B cell (primary cell): ENCODE measurements around the gene KLHL22. TPM values are rescaled to one million over a fixed set of nuclear protein-coding genes. Genes with fewer than 3 reads are reported as not detected.

Experiments
- ATAC-seq: fragments of 200-7000 bp; cut with Tn5 transposase; one replicate; pipeline ENCODE4 v1.10.0; 2021; ENCODE audit warnings: low read depth, mild to moderate bottlenecking, moderate number of reproducible peaks, moderate library complexity
- CTCF ChIA-PET: fragments of 350-600 bp; sonication (Branson Sonifier 250); formaldehyde crosslinking; loops from one replicate; lab custom pipeline; 2021; ENCODE audit warnings: antibody characterized with exemption, inconsistent platforms; lab: Charles Lee
- POLR2A ChIA-PET: fragments of 350-600 bp; sonication (Branson Sonifier 250); formaldehyde crosslinking; loops from one replicate; lab custom pipeline; 2021; ENCODE audit warnings: antibody characterized with exemption; lab: Charles Lee
- DNase-seq: peaks from one replicate; pipeline ENCODE4 v3.0.0; 2013
- H2AFZ ChIP-seq: 2 replicates; pipeline ENCODE4 v1.6.1; 2012; ENCODE audit warnings: mild to moderate bottlenecking, low read depth, low read length; ENCODE audit not compliant: insufficient read depth, poor library complexity, severe bottlenecking
- H3K27ac ChIP-seq, 2 donors: 1 replicate in 1 of 2; 2 replicates in 1 of 2; pipeline ENCODE4 v1.5.1; 2012 to 2013; ENCODE audit warnings: low read length in 2 of 2, mild to moderate bottlenecking in 2 of 2, moderate library complexity in 1 of 2
- H3K27me3 ChIP-seq, 4 experiments: fragments of 200-600 bp in 1 of 4; sonication (generic) in 1 of 4; replicated peaks in 1 of 4; 1 replicate in 2 of 4; 2 replicates in 2 of 4; pipeline versions ENCODE4 v1.6.1 to v1.7.0; 2013 to 2016; ENCODE audit warnings: low read length in 3 of 4, mild to moderate bottlenecking in 2 of 4, mixed read lengths in 1 of 4, moderate library complexity in 1 of 4; ENCODE audit not compliant: insufficient read depth in 4 of 4, control insufficient read depth in 3 of 4; ENCODE audit errors: control extremely low read depth in 1 of 4
- H3K36me3 ChIP-seq, 2 experiments: replicated peaks in 1 of 2; 1 replicate in 1 of 2; 2 replicates in 1 of 2; pipeline versions ENCODE4 v1.6.1 to v1.7.1; 2013; ENCODE audit warnings: low read length in 1 of 2; ENCODE audit not compliant: insufficient read depth in 2 of 2, control insufficient read depth in 1 of 2; ENCODE audit errors: control extremely low read depth in 1 of 2, extremely low read depth in 1 of 2
- H3K4me1 ChIP-seq, 2 donors: fragments of 200-600 bp in 1 of 2; sonication (generic) in 1 of 2; 1 replicate in 1 of 2; 2 replicates in 1 of 2; pipeline versions ENCODE4 v1.5.1 to v1.6.1; 2013 to 2017; ENCODE audit warnings: low read length in 2 of 2; ENCODE audit not compliant: control insufficient read depth in 2 of 2, insufficient read depth in 2 of 2
- H3K4me2 ChIP-seq: replicated peaks from 2 replicates; pipeline ENCODE3; 2012; ENCODE audit warnings: mild to moderate bottlenecking, low read depth, low read length; ENCODE audit not compliant: poor library complexity, severe bottlenecking
- H3K4me3 ChIP-seq, 5 experiments: fragments of 200-600 bp in 1 of 5; sonication (generic) in 1 of 5; 1 replicate in 3 of 5; 2 replicates in 2 of 5; pipeline versions ENCODE4 v1.5.1 to v1.7.0; 2011 to 2016; ENCODE audit warnings: low read length in 4 of 5, mild to moderate bottlenecking in 4 of 5, low read depth in 2 of 5, control low read depth in 1 of 5, moderate library complexity in 1 of 5; ENCODE audit not compliant: insufficient read depth in 1 of 5; ENCODE audit errors: control extremely low read depth in 1 of 5, extremely low read depth in 1 of 5
- H3K79me2 ChIP-seq: fragments of 200-600 bp; sonication (generic); one replicate; pipeline ENCODE4 v1.6.0; 2016; ENCODE audit warnings: low read length; ENCODE audit not compliant: control insufficient read depth, insufficient read depth
- H3K9ac ChIP-seq: fragments of 200-600 bp; sonication (generic); 2 replicates; pipeline ENCODE4 v1.6.1; 2017; ENCODE audit warnings: mild to moderate bottlenecking, low read length, moderate library complexity
- H3K9me3 ChIP-seq, 3 donors: one replicate each; pipeline versions ENCODE4 v1.6.1 to v1.7.1; 2013; ENCODE audit warnings: low read length in 2 of 3; ENCODE audit not compliant: control insufficient read depth in 2 of 3, insufficient read depth in 1 of 3; ENCODE audit errors: control extremely low read depth in 1 of 3
- H4K20me1 ChIP-seq: 2 replicates; pipeline ENCODE4 v1.6.0; 2012; ENCODE audit warnings: mild to moderate bottlenecking, low read length; ENCODE audit not compliant: insufficient read depth, control insufficient read depth, poor library complexity, severe bottlenecking
- H3K27ac Mint-ChIP-seq: one replicate; pipeline ENCODE4 v1.8.0; 2021; ENCODE audit warnings: mixed read lengths
- H3K27me3 Mint-ChIP-seq: one replicate; pipeline ENCODE4 v1.8.0; 2021; ENCODE audit warnings: mixed read lengths
- H3K4me1 Mint-ChIP-seq: one replicate; pipeline ENCODE4 v1.8.0; 2021; ENCODE audit warnings: mixed read lengths
- H3K4me3 Mint-ChIP-seq: one replicate; pipeline ENCODE4 v1.8.0; 2021; ENCODE audit warnings: mixed read lengths
- H3K9me3 Mint-ChIP-seq: one replicate; pipeline ENCODE4 v1.8.0; 2022; ENCODE audit warnings: mixed read lengths; ENCODE audit not compliant: insufficient read depth
- CTCF ChIP-seq: fragments of 200-600 bp; IDR thresholded peaks from one replicate; pipeline ENCODE4 v1.8.0; 2022; ENCODE audit warnings: antibody characterized with exemption, mild to moderate bottlenecking
- EZH2 ChIP-seq: IDR thresholded peaks from 2 replicates; pipeline ENCODE4 v1.6.1; 2012; ENCODE audit warnings: borderline replicate concordance, low read depth, mild to moderate bottlenecking, moderate library complexity, low read length; ENCODE audit not compliant: insufficient read depth, poor library complexity, severe bottlenecking
- WGBS: methylation state at CpG from one replicate; pipeline ENCODE4 v1.1.5; 2013; ENCODE audit warnings: missing lambda C conversion rate; ENCODE audit not compliant: insufficient coverage; 5-methylcytosine and 5-hydroxymethylcytosine counted together
- intact Hi-C: fragments of 100-400 bp; cut with micrococcal nuclease; formaldehyde crosslinking; loops from one replicate; pipeline ENCODE4 v1.10.0; 2022
- polyA plus RNA-seq: library from polyadenylated mRNA; depleted of rRNA; stranded (reverse); fragments of >200 nt; gene quantifications from 2 replicates; pipeline ENCODE4 v1.2.3, GENCODE V29; 2012
- total RNA-seq, 2 donors: library from RNA; stranded (reverse); fragments of 120-200 nt in 1 of 2; gene quantifications; 1 replicate in 1 of 2; 2 replicates in 1 of 2; pipeline versions ENCODE4 v1.2.3 to v1.2.4, GENCODE V29; 2013 to 2022

Gene KLHL22
- total and polyA plus RNA-seq, 2 donors (not counting 1 experiment from before 2014, with no cell fraction given), result 37.0 to 45.6 TPM

GRCh38 chr22:20408891-20409290, 86.7 kb downstream of the KLHL22 start:
- Histone ChIP-seq H2AFZ (no peak overlapping the region), H3K4me3 (no peak overlapping the region), H3K27me3 (no peaks in the 10 kb centered on the region), H3K4me1 (no peaks in the 10 kb centered on the region), H3K27ac (no peak overlapping the region), H3K9me3 (no peaks in the 10 kb centered on the region), H3K9ac (no peak overlapping the region), H3K36me3 (peaks cover 0 to 17% of the 10 kb centered on the region in 2 experiments), H3K79me2 (no peaks in the 10 kb centered on the region), H4K20me1 (no peaks in the 10 kb centered on the region), H3K4me2 (no peak overlapping the region)
- Mint-ChIP-seq H3K27ac (no peak overlapping the region), H3K9me3 (no peaks in the 10 kb centered on the region), H3K4me3 (no peak overlapping the region), H3K27me3 (no peaks in the 10 kb centered on the region), H3K4me1 (no peaks in the 10 kb centered on the region)
- TF ChIP-seq CTCF (no peak), EZH2 (no peak)
- DNase-seq (no peak), ATAC-seq (no peak)
- intact Hi-C loops, result no loop called here
- CTCF ChIA-PET, result interaction anchor here (1.5 kb wide), 1 partner anchor 9 kb away, joined by 6 read pairs; no protein-coding TSS in a partner anchor
- POLR2A ChIA-PET, result interaction anchor here (0.7 kb wide), 1 partner anchor 604 kb away, joined by 4 read pairs; no protein-coding TSS in a partner anchor
- no CpG with 5 or more reads among the region's 4 CpGs for WGBS

- no peaks in the 10 kb centered on the region for H3K79me2 ChIP-seq
- H3K9me3 ChIP-seq, result no peaks in the 10 kb centered on the region
- Mint-ChIP-seq H3K4me3 (no peak overlapping the region), H3K27me3 (no peaks in the 10 kb centered on the region), H3K4me1 (no peaks in the 10 kb centered on the region), H3K27ac (no peak overlapping the region), H3K9me3 (no peaks in the 10 kb centered on the region)
- DNase-seq (no peak), ATAC-seq (no peak)
- intact Hi-C loops, result no loop called here
- no peak overlapping the region for H2AFZ ChIP-seq
- no peak overlapping the region for H3K9ac ChIP-seq
- peaks cover 0 to 20% of the 10 kb centered on the region in 2 experiments for H3K36me3 ChIP-seq
- ChIA-PET CTCF (interaction anchor here (1.0 to 1.5 kb wide), 2 partner anchors 10 to 49 kb away, joined by 3 to 6 read pairs; no protein-coding TSS in a partner anchor), POLR2A (interaction anchor here (0.7 kb wide), 1 partner anchor 19 kb away, joined by 3 read pairs; no protein-coding TSS in a partner anchor)
- no peaks in the 10 kb centered on the region for H4K20me1 ChIP-seq
- no peak overlapping the region for H3K4me3 ChIP-seq
- no peaks in the 10 kb centered on the region for H3K27me3 ChIP-seq
- no peak for TF ChIP-seq CTCF
- TF ChIP-seq EZH2, result no peak
- H3K4me2 ChIP-seq, result no peak overlapping the region
- no peak overlapping the region for H3K27ac ChIP-seq
- no peaks in the 10 kb centered on the region for H3K4me1 ChIP-seq
- no CpG with 5 or more reads among the region's 3 CpGs for WGBS
Observed at GRCh38 chr22:20407829-20408228, 87.8 kb downstream of the KLHL22 start.
